Kasumi-1 (cell line): ENCODE data around the gene RSPH9.
"Not testable (repeated sequence)": the region's sequence is repeated elsewhere in the genome, so short reads cannot be mapped to it uniquely, and the experiment has no call there.

Source experiments
- DNase-seq, 2 experiments: peaks; one replicate each; lab custom pipeline; 2025; lab: John Stamatoyannopoulos, UW

RSPH9 gene

DNA sequence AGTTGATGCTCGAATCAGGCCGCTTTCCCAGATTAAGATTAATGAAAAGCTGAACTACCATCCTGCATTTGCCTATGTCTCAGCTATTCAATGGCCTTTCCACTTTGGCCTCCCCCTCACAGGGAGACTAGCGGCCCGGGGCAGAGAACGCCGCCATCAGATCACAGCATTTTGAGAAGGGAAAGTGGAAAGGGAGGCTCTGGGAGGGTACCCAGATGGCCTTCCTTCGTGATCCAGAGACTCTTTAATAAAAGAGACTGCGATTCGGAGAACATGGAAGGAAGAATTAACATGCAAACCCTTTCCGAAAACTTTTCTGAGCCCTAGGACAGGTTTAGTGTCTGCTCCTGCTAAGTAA, 42.2 kb downstream of the RSPH9 start:
- no peak for DNase-seq

- DNase-seq, result peak; percentile 48 to 58
Measured at GRCh38 chr6:43687437-43688347, 42.9 kb downstream of the RSPH9 start, which contains the start of gene MRPS18A. Gene MRPS18A, minus strand, starts transcription at chr6:43687791. Its CDS starts 12 bp downstream, at chr6:43687779.

GRCh38 chr6:43689421-43689820, 44.6 kb downstream of the RSPH9 start:
- DNase-seq, result no peak

DNA sequence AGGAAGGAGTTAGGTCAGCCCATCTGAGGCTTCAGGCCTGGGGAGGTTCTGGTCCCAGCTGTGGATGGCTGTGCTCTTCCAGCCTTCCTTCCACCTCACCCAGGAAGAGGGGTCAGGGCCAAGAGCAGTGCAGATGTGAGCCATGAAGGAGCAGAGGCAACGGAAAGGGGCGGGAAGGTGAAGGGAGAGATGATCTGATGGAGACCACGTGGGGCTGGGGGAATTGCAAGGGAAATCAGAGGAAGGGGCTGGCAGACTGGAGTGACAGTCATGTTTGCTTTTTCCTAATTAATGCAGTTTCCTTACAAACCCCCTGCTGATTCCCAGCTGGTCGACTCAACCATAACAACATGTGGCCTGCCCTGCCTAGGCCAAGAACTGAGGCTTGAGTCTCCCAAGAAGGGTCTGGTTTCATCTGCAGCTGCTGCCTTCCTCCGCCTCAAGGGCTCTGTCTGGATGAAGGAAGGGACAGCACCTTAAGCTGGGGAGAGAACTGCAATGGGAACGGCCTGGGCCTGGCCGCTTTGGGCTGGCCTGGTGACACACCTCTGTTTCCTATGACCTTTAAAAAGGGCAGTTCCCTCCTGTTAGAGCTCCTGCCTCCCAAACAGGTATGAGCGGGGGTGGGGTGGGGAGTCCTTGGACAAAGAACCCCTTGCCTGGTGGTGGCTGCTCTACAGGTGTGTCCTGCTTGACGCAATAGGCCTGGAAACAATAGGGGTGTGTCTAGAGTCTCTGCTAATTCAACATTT, 50.6 kb downstream of the RSPH9 start:
- DNase-seq, result no peak

DNA sequence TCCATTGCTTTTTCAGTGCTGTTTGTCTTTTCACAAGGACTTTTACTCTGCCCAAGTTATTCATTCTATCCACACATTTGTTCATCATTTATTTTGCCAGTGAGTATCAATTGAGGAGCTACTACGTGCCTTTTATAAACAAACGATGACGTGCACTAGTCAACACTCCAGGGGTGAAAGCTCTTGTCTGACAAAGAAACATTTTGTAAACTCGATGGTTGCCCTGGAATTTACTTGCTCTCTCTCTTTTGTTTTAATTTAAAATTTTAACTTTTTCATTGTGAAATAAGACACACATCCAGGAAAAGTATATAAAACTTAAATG, 51.1 kb downstream of the RSPH9 start:
- no peak for DNase-seq

- no peak for DNase-seq
Measured at GRCh38 chr6:43697421-43697820, 52.6 kb downstream of the RSPH9 start.

- no peak for DNase-seq
Measured at GRCh38 chr6:43698584-43699349, 53.9 kb downstream of the RSPH9 start.

DNA sequence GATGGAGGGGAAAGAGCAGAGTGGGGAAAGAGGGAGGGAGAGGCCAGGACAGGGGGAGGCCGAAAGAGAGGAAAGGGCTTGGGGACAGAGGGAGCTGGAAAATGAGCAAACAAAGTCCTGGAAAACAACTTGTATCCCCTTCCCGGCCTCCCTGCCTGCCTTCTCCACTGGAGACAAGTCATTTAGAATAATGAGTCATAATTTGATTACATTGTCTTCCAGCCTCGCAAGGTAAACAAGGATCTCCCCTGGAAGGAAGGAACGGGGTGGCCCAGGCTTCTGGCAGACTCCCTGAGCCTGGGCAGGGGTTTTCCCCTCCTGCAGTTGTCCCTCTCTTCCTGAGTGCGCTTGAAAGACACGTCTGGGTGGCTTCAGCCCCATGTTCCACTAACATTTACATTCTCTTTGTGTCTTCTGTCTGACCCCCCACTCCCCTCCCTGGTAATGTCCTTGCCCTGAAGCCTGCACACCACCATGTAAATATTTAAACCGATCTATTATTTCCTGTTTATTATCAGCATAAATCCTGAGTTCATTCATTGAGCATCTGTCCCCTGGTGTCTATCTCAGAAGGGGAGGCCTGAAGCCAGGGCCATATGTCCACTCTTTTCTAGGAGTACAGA, 54.8 kb downstream of the RSPH9 start:
- no peak for DNase-seq

GRCh38 chr6:43700939-43701560, 56.2 kb downstream of the RSPH9 start:
- not testable (repeated sequence) for DNase-seq

DNA sequence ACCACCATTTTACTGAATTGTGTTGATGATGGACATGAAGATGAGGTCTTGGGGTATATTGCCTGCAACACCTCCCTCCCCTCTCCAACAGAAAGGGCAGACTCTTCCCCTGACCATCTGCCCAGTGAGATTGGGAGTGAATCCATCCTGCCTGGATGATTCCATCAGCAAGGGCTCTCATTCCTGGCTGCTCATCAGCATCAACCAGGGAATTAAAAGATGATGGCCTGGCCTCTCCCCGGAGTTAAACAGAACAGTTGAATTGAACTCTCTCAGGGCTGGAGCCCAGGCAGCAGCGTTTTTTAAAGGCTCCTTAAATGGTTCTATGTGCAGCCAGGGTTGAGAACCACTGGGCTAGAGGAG, 57.3 kb downstream of the RSPH9 start:
- no peak for DNase-seq

- no peak for DNase-seq
Measured at GRCh38 chr6:43702534-43703440, 58.0 kb downstream of the RSPH9 start.

GRCh38 chr6:43703512-43704429, 58.9 kb downstream of the RSPH9 start:
- no peak for DNase-seq

DNA sequence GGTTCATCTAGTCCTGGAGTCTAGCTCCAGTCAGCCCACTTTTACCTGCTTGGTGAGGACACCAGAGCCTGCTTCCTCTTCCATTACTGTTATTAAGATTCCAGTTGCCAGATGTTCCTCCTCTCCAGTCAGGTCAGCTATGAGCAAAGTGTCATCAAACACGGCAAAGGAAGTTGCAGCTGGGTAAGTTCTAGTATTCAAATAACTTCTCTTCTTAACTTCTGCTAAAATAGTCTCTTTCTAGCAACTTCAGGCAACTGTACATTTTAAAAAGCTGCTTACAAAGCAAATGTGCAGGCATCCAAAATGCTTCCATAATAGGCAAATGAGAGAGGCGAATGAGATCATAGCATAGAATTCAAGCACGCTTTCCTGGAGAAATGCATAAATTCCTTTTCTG, 61.2 kb downstream of the RSPH9 start:
- DNase-seq, result peak; percentile 76 to 90

- DNase-seq, result no peak
Measured at GRCh38 chr6:43706788-43707187, 62.0 kb downstream of the RSPH9 start.

DNA sequence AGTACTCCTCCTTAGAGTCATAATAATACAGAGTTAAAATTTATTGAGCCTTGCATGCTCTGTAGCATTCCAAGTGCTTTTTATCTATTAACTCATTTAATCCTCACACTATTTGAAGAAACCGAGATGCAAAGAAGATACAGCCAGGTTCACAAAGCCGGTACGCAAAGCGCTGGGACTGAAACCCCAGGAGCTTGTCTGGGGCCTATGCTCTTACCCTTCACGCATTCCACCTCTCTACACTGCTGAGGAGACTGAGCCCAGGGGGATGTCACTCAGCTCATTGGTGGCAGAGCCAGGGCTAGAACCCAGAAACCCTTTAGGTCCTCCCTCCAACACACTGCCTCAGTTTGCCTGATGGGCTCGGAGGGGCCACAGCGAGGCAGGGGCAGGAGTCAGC, 62.4 kb downstream of the RSPH9 start:
- no peak for DNase-seq

GRCh38 chr6:43707767-43708166, 62.9 kb downstream of the RSPH9 start:
- no peak for DNase-seq

GRCh38 chr6:43708860-43709653, 64.2 kb downstream of the RSPH9 start:
- no peak for DNase-seq

GRCh38 chr6:43709654-43710303, 64.9 kb downstream of the RSPH9 start:
- DNase-seq, result no peak
